ENCODE data around the gene TBCB.

TBCB gene

GRCh38 chr19:36099166-36099785, 16.0 kb upstream of the TBCB start:
- no peak for TF ChIP-seq CTCF (IDR thresholded peaks at IDR 0.05; ENCODE audit: insufficient read depth, low read length, missing control alignments)
- ChIA-PET POLR2A (no interaction called here), CTCF (no interaction called here)
- no peak overlapping the region for H3K4me3 ChIP-seq (ENCODE audit: low read depth, low read length)
- DNase-seq (ENCODE audit: low read depth, low spot score) = no peak

- ChIA-PET POLR2A (no interaction called here), CTCF (no interaction called here)
- DNase-seq (ENCODE audit: low read depth, low spot score) = no peak
- TF ChIP-seq CTCF (IDR thresholded peaks at IDR 0.05; ENCODE audit: insufficient read depth, low read length, missing control alignments) = no peak
- H3K4me3 ChIP-seq (ENCODE audit: low read depth, low read length) = no peak overlapping the region
Measured at GRCh38 chr19:36100476-36100875, 14.8 kb upstream of the TBCB start.

- CTCF ChIA-PET = interaction anchor here (1.0 kb wide), 1 partner anchor 13 kb away, joined by 3 read pairs; the partner anchor contains the start of genes POLR2I and TBCB
- no peak for DNase-seq (ENCODE audit: low read depth, low spot score)
- POLR2A ChIA-PET = no interaction called here
- TF ChIP-seq CTCF (IDR thresholded peaks at IDR 0.05; ENCODE audit: insufficient read depth, low read length, missing control alignments) = no peak
- H3K4me3 ChIP-seq (ENCODE audit: low read depth, low read length) = no peak overlapping the region
Measured at GRCh38 chr19:36101550-36102327, 13.5 kb upstream of the TBCB start.

- CTCF ChIA-PET = interaction anchor here (1.3 kb wide), 2 partner anchors 25 to 44 kb away, joined by 4 read pairs; no protein-coding TSS in a partner anchor
- no peak overlapping the region for H3K4me3 ChIP-seq (ENCODE audit: low read depth, low read length)
- DNase-seq (ENCODE audit: low read depth, low spot score) = no peak
- POLR2A ChIA-PET = no interaction called here
- no peak for TF ChIP-seq CTCF (IDR thresholded peaks at IDR 0.05; ENCODE audit: insufficient read depth, low read length, missing control alignments)
Measured at GRCh38 chr19:36103040-36103626, 12.1 kb upstream of the TBCB start.

GRCh38 chr19:36103842-36104552, 11.3 kb upstream of the TBCB start:
- DNase-seq (ENCODE audit: low read depth, low spot score) = no peak
- TF ChIP-seq CTCF (IDR thresholded peaks at IDR 0.05; ENCODE audit: insufficient read depth, low read length, missing control alignments) = no peak
- H3K4me3 ChIP-seq (ENCODE audit: low read depth, low read length) = no peak overlapping the region
- ChIA-PET POLR2A (interaction anchor here (0.9 kb wide), 1 partner anchor 11 kb away, joined by 5 read pairs; the partner anchor contains the start of genes POLR2I and TBCB), CTCF (interaction anchor here (1.3 kb wide), 2 partner anchors 24 to 45 kb away, joined by 4 read pairs; no protein-coding TSS in a partner anchor)

All from AG04449 (cell line).